Suppressor macrophage (primary cell): Measurements from ENCODE around the gene IPO4.
"Not testable (repeated sequence)": the region's sequence is repeated elsewhere in the genome, so short reads cannot be mapped to it uniquely, and the experiment has no call there.

ENCODE experiments used
- DNase-seq, 4 experiments: peaks; one replicate each; pipeline ENCODE4 v3.0.0-alpha.2; 2020 to 2022
- total RNA-seq, 17 experiments: gene quantifications; one replicate each; lab custom pipeline; 2026; ENCODE audit warnings: mixed read lengths in 6 of 17, inconsistent platforms in 3 of 17; lab: John Stamatoyannopoulos, UW

Gene IPO4, protein sequence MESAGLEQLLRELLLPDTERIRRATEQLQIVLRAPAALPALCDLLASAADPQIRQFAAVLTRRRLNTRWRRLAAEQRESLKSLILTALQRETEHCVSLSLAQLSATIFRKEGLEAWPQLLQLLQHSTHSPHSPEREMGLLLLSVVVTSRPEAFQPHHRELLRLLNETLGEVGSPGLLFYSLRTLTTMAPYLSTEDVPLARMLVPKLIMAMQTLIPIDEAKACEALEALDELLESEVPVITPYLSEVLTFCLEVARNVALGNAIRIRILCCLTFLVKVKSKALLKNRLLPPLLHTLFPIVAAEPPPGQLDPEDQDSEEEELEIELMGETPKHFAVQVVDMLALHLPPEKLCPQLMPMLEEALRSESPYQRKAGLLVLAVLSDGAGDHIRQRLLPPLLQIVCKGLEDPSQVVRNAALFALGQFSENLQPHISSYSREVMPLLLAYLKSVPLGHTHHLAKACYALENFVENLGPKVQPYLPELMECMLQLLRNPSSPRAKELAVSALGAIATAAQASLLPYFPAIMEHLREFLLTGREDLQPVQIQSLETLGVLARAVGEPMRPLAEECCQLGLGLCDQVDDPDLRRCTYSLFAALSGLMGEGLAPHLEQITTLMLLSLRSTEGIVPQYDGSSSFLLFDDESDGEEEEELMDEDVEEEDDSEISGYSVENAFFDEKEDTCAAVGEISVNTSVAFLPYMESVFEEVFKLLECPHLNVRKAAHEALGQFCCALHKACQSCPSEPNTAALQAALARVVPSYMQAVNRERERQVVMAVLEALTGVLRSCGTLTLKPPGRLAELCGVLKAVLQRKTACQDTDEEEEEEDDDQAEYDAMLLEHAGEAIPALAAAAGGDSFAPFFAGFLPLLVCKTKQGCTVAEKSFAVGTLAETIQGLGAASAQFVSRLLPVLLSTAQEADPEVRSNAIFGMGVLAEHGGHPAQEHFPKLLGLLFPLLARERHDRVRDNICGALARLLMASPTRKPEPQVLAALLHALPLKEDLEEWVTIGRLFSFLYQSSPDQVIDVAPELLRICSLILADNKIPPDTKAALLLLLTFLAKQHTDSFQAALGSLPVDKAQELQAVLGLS
- total RNA-seq, result 0.14 to 1.8 (median 0.38) reads per million in 17 experiments

DNA sequence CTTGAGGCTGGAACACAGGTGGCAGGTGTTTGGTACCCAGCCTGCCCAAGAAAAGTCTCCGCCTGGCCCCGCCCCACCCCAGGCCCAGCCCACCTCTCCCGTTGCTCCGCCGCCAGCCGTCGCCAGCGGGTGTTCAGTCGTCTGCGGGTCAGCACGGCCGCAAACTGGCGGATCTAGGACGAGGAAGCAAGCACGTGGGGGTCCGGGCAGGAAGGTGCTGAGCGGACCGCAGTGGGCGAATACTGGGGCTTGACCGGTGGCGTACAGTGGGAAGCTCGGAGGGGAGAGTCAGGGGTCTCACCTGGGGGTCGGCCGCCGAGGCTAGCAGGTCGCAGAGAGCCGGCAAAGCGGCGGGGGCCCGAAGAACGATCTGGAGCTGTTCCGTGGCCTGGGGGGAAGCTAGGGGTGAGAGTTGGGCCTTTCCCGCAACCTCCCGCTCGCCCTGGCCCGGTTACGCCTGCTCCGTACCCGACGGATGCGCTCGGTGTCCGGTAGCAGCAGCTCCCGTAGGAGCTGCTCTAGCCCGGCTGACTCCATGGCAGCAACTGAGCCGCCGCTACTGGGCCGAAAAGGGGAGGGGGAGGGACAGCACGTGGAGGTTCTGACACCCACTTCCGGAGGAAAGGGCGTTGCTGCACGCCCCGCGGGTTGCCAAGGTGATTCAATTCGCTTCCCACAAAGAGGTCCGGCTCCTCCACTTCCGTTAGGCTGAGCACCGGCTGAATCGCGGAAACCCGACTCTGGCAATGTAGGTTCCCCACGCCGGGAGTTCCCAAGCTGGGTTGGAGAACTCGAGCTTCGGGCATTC, at the start of gene IPO4:
Gene IPO4, minus strand, starts transcription at position 566 of the 808 bp plus-strand sequence. Its CDS starts 29 bp downstream, at position 537.
- DNase-seq, result peak; percentile 96 to 98 (median 98)

DNA sequence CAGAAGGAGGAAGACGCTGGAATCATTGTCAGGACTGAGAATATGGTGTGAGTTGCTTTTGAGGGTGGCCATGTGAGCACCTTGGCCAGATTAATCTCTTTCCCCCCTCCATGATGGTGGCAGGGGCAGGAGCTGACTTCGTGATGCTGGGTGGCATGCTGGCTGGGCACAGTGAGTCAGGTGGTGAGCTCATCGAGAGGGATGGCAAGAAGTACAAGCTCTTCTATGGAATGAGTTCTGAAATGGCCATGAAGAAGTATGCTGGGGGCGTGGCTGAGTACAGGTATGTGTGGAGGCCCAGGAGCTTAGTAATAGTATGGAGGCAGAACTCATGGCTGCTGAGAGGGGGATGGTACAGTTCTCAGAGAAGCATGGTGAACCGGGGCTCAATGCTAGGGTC, 49.5 kb upstream of the IPO4 start:
- DNase-seq, result no peak

DNA sequence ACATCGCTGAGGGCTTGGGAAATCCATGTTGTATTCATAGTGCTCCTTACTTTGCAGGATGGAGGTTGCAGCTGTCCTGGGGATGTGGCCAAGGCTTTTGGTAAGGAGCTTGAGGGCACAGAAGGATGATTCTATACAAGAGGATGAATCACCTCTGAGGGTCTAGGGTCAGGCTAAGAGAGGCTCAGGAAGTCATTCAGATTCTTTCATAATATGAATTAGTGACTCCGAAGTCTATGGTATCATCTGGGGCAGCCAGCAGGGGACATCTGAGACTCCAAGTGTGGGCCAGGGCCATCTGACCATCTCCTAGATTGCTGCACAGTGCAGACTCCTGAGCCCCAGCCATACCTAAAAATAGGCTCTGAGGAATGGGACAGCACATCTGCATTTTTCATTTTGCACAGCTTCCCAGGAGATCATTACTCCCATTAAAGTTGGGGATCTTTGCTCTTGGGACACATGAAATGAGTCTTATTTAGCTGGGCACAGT, 48.9 kb upstream of the IPO4 start:
- no peak for DNase-seq

DNA sequence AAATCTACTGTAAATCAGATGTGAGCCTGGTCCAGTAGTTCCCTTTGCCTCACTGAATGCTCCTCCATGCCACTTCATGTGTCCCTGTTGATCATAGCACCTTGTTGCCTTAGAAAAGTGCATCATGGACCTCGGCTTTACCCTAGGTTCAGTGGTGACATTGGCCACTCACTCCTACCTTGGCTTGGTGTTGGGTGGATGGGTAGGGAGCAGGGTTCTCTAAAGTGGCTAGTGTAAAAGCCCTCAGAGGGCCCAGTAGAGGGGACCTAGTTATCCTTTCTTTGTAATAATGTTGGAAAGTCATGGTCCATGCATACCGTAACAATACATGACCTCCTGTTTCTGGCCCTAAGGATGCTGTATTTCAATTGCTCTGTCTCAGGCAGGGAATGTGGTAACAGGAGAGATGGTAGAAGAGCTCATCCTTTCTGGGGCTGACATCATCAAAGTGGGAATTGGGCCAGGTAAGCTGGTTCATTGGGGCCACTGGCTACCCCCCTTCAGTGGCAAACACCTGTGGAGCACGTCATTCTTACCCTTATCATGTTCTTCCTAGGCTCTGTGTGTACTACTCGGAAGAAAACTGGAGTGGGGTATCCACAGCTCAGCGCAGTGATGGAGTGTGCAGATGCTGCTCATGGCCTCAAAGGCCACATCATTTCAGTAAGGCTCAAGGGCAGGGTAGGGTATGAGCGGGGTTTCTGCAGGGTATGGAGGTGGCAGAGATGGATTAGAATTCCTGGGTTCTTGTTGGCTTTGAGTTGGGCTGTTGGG, 48.3 kb upstream of the IPO4 start:
- DNase-seq, result no peak

DNA sequence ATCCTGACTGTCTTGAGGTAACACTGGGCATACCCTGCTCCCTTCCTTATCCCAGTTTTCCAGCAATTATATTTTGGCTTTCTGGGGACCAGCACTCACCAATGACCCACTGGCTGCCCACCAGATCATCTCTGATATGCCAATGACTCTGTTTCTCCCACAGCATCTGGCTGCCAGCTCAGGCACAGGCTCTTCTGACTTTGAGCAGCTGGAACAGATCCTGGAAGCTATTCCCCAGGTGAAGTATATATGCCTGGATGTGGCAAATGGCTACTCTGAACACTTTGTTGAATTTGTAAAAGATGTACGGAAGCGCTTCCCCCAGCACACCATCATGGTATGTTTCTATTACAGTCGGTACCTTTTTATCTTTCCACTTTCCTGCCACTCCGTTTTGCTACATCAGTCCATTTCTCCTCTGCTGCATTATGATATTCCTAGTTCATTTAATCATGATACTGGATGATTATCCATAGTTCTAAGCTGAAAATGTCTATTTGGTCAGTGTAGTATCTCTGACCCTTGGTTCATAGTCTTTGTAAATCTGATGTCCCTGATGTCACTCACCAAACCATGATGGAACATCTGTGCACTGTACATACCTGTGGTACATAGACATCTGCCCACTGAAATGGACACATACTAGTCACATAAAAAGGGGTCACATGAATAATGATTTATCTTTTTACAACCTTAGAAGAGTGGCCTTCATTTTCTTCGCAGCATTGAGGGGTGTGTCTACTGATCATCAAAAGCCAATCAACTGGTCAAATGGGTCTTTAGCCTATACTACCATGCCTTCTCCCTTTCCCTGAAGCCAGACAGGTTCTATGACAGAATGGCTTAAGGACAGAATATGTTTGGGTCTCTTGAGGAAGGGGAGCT, 47.4 kb upstream of the IPO4 start:
- DNase-seq, result no peak

DNA sequence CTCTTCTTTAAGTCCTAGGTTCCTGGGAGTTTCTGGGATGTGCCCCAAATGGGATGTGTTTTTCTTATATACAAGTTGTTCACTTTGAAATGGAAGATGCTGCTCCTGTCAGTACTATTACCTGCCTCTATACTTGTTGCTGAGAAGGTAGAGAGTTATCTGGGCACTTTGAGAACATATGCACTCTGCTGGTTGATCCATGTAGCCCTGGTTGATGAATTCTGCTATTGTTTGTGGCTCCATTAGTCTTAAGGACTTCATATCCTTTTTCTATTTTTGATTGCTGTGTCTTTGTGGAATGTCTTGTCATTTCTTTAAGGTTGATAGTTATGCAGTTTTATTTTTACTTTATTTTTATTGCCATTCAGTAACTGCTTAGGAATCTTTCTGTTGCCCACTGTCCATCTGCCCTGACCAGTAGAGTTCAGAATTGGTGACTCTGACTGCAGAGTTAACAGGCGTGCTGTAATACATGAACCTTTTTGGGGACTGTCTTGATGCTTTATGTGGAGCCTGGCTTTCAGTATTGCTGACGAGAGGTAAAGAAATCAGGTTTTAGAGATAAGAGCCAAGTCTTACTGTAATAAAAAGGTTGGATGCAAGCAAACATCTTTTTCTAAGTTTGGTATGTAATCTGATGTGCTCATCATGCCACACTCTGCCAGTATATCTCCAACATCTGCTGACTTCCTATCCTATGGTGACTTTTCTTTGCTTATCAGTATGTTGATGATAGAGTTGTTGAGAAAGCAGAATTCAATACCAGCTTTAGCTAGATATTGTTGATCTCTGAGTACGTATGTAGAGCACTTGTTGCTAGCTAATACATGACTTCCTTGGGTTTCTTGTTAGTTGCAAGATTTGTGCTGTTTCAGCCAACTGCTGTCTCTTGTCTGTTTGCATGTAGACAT, 45.7 kb upstream of the IPO4 start:
- no peak for DNase-seq

DNA sequence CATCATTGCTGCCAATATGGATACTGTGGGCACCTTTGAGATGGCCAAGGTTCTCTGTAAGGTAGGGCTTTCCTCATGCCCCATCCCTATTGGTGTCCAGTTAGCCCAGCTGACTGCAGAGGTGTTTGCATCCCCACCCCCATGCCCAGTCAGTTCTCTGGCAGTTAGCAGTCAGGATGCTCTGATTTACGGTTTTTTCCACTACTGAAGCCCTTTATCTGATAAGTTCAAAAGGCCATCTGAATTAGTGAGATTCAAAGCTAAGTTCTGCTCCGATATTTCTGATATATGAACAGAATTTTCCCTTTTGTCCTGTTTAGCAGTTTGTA, 44.9 kb upstream of the IPO4 start:
- peak in 1 of 4 experiments; percentile 9 for DNase-seq

DNA sequence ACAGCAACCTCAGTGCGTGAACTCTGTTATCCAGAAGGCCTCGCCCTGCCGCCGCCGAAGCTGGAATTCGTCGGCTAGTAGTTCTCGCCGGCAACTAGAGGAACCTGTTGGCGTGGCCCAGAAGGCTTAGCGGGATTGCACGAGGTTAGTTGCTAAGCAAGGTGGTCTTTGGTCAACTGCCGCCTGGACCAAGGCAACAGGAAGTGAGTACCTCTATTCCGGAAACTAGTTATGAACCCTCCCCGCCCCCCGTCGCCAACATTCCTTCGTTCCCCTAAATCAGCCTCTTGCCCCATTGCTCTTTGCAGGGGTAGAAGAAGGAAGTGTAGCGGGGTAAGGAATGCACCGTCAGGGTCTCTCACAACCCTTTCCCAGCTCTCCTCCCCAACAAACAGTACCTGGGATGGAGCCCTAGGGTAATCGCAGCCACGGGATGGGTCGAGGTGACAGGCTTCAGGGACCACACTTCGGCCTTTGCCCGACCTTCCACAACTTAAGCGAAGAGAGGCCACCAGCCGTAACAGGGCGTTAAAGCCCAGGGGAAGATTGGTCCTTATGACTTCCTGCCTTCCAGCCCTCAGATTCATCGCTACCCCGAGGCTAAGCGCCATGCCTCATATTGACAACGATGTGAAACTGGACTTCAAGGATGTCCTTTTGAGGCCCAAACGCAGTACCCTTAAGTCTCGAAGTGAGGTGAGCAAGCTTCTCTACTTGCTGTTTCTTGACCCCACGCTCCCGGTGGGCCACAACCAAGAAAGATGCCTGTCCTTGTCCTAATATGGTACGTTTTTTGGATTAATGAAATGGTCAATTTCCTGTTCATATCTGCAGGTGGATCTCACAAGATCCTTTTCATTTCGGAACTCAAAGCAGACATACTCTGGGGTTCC, 44.3 kb upstream of the IPO4 start, which contains the start of gene GMPR2:
Gene GMPR2, plus strand, starts transcription at position 285 of the 893 bp plus-strand sequence. Its CDS starts 325 bp downstream, at position 610.
- DNase-seq, result peak in 1 of 4 experiments; percentile 88

DNA sequence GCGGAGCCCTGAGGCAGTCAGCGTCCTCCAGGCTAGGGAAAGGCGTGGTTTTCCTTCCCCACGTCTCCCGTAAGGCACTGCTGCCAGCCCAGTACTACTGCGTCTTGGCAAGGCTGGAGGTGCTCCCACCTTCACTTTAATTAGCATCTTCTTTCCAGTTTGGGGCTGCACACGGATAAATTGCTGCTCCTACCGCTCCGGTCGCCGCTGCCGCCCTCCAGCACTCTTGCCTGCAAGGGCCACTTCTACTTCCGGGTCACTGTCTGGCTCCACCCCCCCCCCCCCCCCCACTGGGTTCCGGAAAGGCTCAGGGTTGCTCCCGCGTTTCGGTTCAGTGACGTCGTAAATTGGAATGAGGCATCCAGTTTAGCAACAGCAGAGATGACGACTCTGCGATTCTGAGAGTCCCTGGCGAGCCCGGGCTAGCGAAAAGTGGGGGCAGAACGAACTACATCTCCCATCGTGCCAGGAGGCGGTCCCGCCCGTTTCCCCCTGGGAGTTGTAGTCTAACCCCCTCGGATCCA, 43.6 kb upstream of the IPO4 start, which contains the start of gene NEDD8:
Gene NEDD8, minus strand, starts transcription at position 247 of the 524 bp plus-strand sequence. Its CDS starts 100 bp downstream, at position 147.
- peak; percentile 96 to 99 (median 97) for DNase-seq

DNA sequence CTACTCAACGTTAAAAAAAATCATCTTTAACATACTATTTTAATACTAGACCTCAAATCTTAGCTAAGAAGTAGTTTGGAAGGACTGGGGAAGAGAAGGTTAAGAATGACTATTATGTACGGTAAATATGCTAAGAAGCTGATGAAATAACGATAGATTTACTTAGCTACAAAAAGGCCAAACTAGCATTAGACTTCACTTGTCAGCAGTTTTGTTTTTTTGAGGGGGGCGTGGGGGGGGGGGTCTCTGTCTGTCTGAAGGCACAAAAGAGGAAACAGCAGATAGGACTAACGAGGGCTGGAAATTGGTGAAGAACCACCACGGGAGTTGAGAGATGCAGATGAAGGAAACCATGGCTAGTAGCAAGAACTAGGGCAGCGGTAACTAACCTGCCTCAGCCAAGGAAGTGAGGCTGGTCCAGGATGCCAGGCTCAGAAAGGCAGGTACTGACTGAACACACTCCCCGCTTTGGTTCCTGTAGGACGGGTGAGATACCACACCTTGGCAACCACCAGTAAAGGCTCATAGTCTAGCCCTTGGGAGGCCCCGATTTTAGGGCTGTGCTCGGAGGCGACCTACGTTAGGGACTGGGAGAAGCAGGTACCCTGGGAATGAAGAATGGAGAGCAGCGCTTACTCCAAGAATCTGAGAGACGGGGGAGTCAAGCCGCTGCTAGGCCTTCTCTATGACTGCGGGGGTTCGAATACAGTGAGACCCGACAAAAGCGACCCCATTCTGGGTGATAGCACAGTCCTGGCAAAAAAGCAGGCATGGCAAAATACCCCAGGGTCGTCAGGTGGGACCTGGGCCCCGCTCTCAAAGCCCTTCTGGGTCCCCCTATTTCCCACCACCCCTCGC, 42.9 kb upstream of the IPO4 start:
- peak in 2 of 4 experiments; percentile 6 to 18 for DNase-seq

DNA sequence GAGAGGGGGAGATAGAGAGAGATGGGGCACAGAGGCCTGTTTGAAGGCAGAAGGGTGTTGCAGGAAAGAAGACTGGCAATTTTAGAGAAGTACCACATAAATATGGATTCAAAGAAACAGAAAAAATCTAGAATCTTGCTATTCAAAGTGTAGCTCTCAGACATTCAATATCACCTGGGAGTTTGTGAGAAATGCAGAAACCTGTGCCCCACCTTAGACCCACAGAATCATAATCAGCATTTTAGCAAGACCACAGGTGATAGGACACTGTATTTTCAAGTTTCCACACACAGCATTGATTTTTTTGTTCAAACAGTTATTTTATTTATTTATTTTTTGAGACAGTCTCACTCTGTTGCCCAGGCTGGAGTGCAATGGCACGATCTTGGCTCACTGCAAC, 40.3 kb upstream of the IPO4 start:
- DNase-seq, result no peak

DNA sequence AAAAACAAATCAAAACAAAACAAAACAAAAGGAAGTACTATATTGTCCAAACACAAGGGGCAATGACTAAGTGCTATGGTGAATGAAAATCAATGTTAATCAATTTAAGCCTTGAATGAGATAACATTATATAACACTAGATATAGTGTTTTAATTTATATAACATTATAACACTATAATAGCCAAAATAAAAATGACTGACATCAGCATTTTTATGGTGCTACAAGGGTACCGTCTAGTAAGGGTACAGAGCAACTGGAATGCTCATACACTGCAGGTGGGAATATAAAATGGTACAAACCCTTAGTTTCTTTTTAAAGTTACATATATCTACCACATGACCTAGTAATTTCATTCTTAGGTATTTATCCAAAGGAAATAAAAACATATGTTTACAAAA, 37.9 kb upstream of the IPO4 start:
- DNase-seq, result no peak

DNA sequence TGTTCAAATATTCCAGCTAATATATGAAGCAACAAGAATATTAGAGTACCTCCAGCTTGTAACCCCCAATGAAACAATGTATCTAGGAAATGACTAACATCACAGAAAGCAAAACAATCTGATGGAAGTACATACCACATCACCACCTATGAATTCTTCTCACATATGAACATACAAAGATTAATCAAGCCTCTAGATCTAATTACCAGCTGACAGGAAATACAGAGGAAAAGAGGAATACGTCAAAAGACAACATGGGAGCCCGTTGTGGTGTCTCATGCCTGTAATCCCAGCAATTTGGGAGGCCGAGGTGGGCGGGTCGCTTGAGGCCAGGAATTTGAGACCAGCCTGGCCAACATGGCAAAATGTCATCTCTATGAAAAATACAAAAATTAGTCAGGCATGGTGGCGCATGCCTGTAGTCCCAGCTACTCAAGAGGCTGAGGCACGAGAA, 36.0 kb upstream of the IPO4 start:
- DNase-seq, result no peak

DNA sequence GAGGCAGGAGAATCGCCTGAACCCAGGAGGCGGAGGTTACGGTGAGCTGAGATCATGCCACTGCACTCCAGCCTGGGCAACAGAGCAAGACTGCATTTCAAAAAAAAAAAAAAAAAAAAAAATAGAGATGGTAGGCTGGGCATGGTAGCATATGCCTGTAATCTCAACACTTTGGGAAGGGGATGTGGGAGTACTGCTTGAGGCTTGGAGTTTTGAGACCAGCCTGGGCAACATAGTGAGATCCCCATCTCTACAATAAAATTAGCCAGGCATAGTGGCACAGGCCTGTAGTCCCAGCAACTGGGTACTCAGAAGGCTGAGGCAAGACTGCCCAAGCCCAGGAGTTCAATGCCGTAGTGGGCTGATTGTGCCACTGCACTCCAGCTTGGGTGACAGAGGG, 34.4 kb upstream of the IPO4 start:
- DNase-seq, result not testable (repeated sequence)

DNA sequence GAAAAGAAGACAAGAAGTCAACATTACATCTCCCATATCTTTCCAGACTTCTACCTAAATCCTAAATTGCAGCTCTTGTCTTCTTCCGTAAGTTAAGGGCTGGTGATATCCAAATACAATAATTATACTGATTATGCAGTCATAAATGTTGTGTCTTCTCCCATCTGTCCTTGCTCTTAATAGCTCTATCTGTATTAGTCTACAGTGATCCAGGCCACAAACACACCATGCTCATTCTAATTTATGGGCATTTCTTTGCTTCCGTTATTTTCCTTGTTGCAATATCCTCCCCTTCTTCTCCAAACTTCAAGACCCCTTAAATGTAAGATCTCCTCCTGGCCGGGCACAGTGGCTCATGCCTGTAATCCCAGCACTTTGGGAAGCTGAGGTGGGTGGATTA, 30.9 kb upstream of the IPO4 start:
- DNase-seq, result no peak

DNA sequence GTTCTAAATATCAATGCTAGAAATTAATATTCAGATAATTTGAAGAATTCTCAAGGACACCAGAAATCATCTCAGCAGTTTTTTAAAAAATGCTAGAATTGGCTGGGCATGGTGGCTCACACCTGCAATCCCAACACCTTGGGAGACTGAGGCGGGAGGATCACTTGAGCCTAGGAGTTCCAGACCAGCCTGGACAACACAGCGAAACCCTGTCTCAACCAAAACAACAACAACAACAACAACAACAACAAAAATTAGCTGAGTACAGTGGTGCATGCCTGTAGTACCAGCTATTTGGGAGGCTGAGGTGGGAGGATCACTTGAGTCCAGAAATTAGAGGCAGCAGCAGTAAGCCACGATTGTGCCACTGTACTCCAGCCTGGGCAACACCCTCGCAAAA, 30.5 kb upstream of the IPO4 start:
- no peak for DNase-seq
